Measurements from ENCODE around the gene ST3GAL3.

Gene ST3GAL3

GRCh38 chr1:43707190-43708001, at the start of gene ST3GAL3:
TSS of gene ST3GAL3 (plus strand) at chr1:43707536. CDS start at chr1:43736263, 28,727 bp downstream.
- DNase-seq, result peak; percentile 86

- no peak for DNase-seq
Measured at GRCh38 chr1:43659212-43660166, 47.8 kb upstream of the ST3GAL3 start.

- no peak for DNase-seq
Measured at GRCh38 chr1:43660355-43660754, 47.0 kb upstream of the ST3GAL3 start.

DNA sequence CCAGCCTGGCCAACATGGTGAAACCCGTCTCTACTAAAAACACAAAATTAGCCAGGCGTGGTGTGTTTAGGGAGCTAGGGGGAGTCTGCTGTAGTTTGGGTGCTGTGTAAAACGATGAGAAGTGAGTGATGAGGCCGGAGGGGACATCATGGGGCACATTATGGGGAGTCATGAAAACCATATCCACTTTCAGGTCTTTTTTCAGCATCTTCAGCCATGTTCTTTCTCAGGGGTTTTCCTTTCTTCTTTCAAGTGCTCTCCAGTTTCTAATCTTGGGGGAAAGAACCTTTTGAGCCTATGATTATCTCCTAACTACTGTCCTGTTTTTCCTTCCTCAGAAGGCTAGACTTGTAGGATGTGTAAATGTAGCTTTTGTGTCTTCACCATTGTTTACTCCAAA, 43.0 kb upstream of the ST3GAL3 start:
- no peak for DNase-seq

- no peak for DNase-seq
Measured at GRCh38 chr1:43666608-43667007, 40.7 kb upstream of the ST3GAL3 start.

DNA sequence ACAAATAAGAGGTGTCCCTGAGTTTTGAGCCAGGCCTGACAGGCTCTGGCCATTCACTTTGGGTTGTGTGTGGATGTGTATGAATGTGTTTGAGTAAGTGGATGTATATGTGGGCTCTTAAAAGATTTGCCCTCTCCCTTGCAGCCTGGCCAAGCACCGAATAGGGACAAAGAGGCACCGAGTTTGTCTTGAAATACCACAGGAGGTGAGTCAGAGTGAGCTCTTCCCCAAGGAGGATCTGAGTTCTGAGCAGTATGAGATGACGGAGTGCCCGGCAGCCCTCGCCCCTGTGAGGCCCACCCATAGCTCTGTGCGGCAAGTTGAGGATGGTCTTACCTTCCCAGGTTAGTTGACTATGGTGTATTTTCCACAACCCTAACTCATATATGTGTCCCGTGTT, 38.4 kb upstream of the ST3GAL3 start:
- DNase-seq, result no peak

GRCh38 chr1:43669878-43670277, 37.5 kb upstream of the ST3GAL3 start:
- no peak for DNase-seq

DNA sequence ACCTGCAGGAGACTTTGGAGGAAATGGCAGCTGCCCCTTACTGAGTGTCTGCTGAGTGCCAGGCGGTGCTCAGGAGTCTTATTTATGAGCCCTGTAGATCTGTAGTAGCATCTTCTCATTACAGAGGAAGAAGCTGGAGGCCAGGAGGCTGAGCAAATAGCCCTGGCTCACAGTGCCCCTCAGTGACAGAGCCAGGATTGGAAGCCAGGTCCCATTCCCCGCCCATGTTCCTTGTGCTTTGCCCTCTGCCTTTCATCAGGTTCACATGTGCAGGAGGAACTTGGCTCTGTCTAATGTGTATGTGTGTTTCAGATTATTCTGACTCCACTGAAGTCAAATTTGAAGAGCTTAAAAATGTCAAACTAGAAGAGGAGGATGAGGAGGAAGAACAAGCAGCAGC, 36.1 kb upstream of the ST3GAL3 start:
- DNase-seq, result no peak

GRCh38 chr1:43671626-43672330, 35.6 kb upstream of the ST3GAL3 start:
- DNase-seq, result no peak

DNA sequence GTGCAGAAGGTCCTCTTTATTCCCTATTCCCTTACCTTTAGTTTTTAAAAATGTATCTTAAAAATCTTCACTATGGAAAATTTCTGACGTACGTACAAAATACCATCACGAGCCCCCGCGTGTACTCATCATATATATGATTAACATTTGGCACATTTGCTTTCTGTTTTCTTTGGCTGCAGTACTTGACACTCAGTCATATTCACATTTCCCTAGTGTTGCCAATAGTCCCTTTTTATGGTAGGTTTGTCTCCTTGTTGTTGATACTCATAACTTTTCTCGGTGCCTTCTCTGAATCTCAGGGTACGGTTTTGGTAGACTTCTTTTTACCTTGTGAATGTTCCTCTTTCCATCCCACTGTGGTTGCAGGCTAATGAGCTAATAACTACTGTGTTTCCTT, 34.1 kb upstream of the ST3GAL3 start:
- no peak for DNase-seq

DNA sequence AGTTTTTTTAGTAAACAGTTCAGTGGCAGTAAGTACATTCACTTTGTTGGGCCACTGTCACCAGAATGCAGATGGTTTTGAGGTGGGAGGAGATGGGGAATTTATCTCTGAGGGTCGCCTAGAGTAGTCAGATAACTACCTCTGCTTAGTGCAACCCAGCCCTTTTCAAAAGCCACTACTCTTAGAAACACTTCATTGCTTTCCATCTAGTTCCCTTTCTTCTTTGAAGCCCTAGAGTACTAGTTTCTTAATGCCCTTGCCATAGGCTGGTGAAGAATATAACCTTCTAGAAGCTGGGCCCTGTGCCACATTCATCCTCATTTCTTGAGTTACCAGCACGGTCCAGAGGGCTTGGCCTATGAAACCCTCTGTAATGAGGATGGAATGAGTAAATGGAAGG, 28.4 kb upstream of the ST3GAL3 start:
- DNase-seq, result no peak

DNA sequence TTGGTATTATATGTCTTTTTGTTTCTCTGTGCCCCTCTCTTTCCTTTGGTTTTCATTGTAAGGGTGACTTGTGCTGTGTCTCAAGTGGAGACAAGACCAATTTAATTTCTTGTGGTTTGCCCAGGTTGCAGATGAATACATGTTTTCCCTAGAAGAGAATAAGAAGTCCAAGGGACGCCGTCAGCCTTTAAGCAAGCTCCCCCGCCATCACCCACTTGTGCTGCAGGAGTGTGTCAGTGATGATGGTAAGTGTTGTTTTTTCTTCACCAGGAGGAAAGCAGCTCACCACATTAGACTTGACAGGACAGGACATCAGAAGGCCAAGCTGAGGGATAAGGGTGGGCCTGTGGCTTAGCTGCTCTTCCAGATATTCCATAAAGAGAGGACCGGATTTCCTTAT, 23.8 kb upstream of the ST3GAL3 start:
- no peak for DNase-seq

DNA sequence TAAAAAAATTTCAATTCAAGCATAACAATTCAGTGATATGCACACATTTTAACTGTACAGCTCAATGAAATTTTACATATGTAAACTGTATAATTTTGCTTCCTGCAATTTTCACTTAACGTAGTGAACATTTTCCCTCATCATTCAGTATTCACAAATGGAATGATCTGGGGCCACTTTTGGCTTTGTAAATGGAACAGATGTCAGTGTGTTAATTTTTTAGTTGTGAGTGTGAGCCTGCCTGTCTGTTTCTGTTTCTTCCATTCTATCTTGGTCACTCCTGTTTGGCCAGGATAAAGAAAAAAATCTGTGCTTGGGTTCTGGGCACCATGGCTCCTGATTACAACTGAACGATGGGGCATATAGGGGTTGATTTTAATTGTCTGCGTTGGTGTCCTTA, 20.5 kb upstream of the ST3GAL3 start:
- DNase-seq, result no peak

GRCh38 chr1:43687301-43688108, 19.8 kb upstream of the ST3GAL3 start:
- DNase-seq, result no peak

DNA sequence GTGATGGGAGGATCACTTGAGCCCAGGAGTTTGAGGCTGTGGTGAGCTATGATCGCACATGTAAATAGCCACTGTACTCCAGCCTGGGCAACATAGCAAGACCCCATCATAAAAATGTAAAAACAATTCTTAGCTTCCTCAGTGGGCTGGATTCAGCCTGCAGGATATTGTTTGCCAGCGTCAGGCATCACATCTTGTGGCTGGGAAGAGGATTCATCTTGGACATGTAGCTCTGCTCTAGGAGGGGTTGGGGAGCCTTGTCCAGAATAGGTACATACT, 19.3 kb upstream of the ST3GAL3 start:
- DNase-seq, result no peak

DNA sequence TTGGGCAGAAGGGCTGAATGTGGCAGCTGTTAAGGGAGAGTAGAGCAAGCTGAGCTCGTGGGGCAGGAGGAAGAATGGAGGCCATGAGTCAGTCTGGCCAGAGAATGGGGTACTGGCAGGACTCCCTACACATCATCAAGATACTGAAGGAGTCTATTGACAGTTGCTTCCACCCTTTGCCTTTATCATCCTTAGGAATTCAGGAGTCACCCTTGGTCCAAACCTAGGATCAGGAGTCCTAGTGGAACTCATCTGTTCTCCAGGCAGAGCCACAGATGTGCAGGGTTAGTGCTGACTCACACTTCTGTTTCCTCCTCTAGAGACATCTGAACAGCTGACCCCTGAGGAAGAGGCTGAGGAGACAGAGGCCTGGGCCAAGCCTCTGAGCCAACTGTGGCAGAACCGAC, 18.7 kb upstream of the ST3GAL3 start:
- no peak for DNase-seq

DNA sequence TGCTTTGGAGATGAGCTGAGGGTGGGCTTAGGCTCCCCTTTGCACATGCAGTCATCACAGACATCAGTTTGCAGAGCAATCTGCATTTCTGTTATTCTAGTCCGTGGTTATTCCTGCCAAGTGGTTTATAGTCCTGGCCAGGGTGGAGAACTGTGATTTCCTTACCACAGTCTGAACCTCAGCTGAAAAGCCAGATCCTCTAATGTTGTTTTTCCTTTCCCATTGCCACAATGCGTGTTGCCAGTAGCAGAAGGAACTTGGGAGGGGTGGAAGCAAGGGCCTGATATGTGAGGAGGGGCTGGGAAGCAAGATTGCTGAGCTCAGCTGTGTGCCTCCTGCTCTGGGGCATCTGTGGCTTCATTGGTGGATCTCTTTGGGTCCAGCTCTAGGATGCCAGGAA, 18.0 kb upstream of the ST3GAL3 start:
- no peak for DNase-seq

GRCh38 chr1:43691871-43692815, 15.2 kb upstream of the ST3GAL3 start:
- no peak for DNase-seq

GRCh38 chr1:43693371-43693770, 14.0 kb upstream of the ST3GAL3 start:
- DNase-seq, result no peak

- no peak for DNase-seq
Measured at GRCh38 chr1:43699281-43699680, 8.1 kb upstream of the ST3GAL3 start.

DNA sequence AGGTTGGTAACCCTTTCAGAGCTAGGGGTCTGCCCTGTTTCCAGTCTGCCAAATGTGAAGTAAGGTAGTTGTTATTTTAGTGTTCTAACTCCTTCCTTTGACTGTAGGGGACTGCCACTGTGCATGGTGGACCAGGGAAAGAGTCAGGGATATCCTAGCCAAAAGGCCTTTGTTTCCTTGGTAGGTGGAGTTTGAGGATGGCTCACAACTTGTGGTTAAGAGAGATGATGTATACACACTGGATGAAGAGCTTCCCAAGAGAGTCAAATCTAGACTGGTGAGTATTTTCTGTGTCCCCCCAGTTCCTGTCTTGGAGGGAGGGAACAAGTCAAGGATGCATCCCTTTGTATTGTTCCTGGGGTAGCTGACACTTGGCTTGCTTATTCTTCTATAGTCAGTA, 3.5 kb upstream of the ST3GAL3 start:
- no peak for DNase-seq

DNA sequence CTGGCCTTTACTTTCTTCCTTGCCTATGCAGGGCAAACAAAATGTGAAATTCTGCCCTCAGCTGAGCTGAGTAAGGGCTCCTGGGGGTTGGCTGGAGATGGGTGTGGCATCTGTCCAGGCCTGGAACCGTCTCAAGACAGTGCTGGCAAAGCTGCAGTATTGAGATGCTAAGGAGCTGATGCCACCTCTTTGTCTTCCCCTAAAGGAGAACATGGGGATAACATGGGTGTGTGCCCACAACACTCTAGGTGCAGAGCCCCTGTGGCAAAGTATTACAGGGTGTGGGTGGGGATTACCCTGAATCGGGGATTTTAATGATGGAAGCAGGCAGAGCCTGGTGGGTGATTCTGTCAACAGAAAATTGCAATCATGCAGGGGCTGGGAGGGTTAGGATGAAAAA, 2.5 kb upstream of the ST3GAL3 start:
- no peak for DNase-seq

All from NK-92 treated with Interleukin-12 subunit alpha and Interleukin-12 subunit beta, amount 100 ng/mL, for 24 hours (cell line).